22Rv1 (cell line): ENCODE data around the gene SULT1C3.

Experiments used
- CTCF ChIP-seq: fragments of 450-650 bp; IDR thresholded peaks from 2 replicates; pipeline ENCODE4 v1.5.1; 2017; ENCODE audit warnings: mild to moderate bottlenecking
- ZFX ChIP-seq: fragments of 450-650 bp; IDR thresholded peaks from 2 replicates; pipeline ENCODE4 v1.6.1; 2017; ENCODE audit warnings: antibody characterized with exemption, borderline replicate concordance

- TF ChIP-seq CTCF (peak; percentile 37), ZFX (no peak)
These were observed 44.7 kb upstream of the SULT1C3 start for GRCh38 chr2:108195133-108195439.
